Memory B cell (primary cell): ENCODE measurements around the gene VN1R4.
"Not testable (repeated sequence)": the region's sequence is repeated elsewhere in the genome, so short reads cannot be mapped to it uniquely, and the experiment has no call there.

Source experiments
- ATAC-seq: fragments of 150-1000 bp; cut with Tn5 transposase; 2 replicates; pipeline ENCODE4 v1.10.0; 2021; ENCODE audit warnings: low read depth, mild to moderate bottlenecking, moderate library complexity
- DNase-seq, 2 donors: peaks; one replicate each; pipeline ENCODE4 v3.0.0; 2022; ENCODE audit warnings: low spot score in 2 of 2
- H3K27ac Mint-ChIP-seq: one replicate; pipeline ENCODE4 v1.8.0; 2022; ENCODE audit warnings: mild to moderate bottlenecking, moderate library complexity, mixed read lengths
- H3K27me3 Mint-ChIP-seq: one replicate; pipeline ENCODE4 v1.8.0; 2022; ENCODE audit warnings: mixed read lengths
- H3K36me3 Mint-ChIP-seq: one replicate; pipeline ENCODE4 v1.8.0; 2022; ENCODE audit warnings: mild to moderate bottlenecking, mixed read lengths
- H3K4me1 Mint-ChIP-seq: one replicate; pipeline ENCODE4 v1.8.0; 2022; ENCODE audit warnings: mixed read lengths
- H3K4me3 Mint-ChIP-seq: one replicate; pipeline ENCODE4 v1.8.0; 2022; ENCODE audit warnings: mild to moderate bottlenecking, moderate library complexity, mixed read lengths
- H3K9me3 Mint-ChIP-seq: one replicate; pipeline ENCODE4 v1.8.0; 2022; ENCODE audit warnings: mixed read lengths

Gene VN1R4

DNA sequence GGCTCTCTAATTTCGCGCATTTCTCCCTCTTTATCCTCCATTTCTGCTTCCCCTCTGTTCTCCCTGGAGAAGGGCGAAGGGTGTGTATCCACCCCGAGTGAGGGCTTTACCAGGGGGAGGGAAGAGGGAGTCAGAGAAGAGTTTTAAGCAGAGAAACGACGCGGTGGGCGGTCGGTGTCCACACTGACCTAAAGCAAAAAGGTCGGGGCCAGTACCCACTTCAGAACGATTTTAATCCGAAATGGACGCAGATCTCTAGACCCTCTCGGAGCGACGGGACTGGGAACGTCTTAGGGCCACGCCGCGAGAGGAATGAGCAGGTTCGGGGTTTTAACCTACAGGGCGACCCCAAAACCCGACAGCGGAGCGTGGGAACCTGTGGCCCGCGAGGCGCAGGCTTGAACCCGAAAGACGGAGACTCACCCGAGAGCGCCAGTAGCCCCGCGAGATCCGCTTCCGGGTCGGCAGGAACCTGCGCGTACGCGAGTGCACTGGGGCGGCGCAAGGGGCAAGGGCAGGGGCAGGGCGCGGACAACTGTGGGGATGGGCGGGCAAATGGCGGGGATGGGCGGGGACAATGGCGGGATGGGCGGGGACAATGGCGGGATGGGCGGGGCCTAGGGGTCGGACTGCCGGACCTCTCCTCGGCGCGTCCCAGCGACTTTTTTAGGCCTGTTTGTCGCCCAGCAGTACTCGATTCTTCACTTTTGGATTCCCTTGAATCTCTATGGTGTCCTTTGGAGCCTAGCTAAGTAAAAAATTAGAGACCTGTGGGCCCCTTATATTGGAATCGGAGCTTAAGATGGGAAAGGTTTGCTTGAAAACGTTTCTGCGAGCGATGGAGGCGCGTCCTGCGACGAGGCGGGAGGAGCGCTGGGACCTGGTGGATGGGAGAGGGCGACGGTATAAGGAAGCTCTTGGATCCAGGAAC, 12.8 kb downstream of the VN1R4 start, which contains the start of gene ZNF677:
ZNF677 (minus strand) TSS at position 463 of the 931 bp plus-strand sequence. CDS start 3,323 bp downstream, outside the sequence.
- Mint-ChIP-seq H3K27ac (peak within 1 kb of the TSS; percentile 18), H3K4me1 (peaks cover 4% of the 10 kb centered on the region), H3K9me3 (peaks cover 22% of the 10 kb centered on the region), H3K36me3 (peaks cover 27% of the 10 kb centered on the region), H3K4me3 (peak within 1 kb of the TSS; percentile 76), H3K27me3 (peaks cover 6% of the 10 kb centered on the region)
- DNase-seq (peak; percentile 35 to 56), ATAC-seq (peak; percentile 99)

DNA sequence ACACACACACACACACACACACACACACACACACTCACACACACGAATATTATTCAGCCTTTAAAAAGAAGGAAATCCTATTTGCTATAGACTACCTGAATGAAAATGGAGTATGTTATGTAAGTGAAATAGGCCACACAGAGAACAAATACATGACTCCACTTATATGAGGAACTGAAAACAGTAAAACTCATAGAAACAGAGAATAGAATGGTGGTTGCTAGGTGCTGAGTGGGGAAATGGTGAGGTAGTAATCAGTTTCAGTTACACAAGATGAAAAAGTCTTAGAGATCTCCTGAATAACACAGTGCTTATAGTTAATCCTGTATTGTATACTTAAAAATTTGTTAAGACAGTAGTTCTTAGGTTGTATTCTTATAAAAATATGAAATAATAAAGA, 21.0 kb downstream of the VN1R4 start:
- Mint-ChIP-seq H3K4me3 (no peak overlapping the region), H3K36me3 (peaks cover 54% of the 10 kb centered on the region), H3K9me3 (peaks cover 32% of the 10 kb centered on the region), H3K27ac (peak overlapping the region; percentile 39), H3K4me1 (no peaks in the 10 kb centered on the region), H3K27me3 (no peaks in the 10 kb centered on the region)
- peak; percentile 71 for ATAC-seq
- no peak for DNase-seq

DNA sequence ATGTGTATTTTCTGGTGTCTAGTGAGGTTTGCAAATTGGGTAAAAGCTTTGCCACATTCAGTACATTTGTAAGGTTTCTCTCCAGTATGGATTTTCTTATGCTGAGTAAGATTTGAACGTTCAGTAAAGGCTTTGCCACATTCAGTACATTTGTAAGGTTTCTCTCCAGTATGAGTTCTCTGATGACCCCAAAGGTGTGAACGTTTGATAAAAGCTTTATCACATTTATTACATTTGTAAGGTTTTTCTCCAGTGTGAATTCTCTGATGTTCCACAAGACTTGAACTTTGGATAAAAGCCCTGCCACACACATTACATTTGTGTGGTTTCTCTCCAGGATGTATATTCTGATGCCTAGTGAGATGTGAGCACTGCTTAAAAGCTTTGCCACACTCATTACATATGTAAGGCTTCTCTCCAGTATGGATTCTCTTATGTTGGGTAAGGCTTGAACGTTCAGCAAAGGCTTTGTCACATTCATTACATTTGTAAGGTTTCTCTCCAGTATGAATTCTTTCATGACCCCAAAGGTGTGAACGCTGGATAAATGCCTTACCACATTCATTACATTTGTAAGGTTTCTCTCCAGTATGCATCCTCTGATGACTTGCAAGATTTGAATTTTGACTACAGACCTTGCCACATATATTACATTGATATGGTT, 30.3 kb downstream of the VN1R4 start:
- DNase-seq: no peak
- Mint-ChIP-seq H3K27me3 (no peaks in the 10 kb centered on the region), H3K9me3 (peaks cover 46% of the 10 kb centered on the region), H3K4me1 (no peaks in the 10 kb centered on the region), H3K4me3 (no peak overlapping the region), H3K36me3 (peaks cover 40% of the 10 kb centered on the region), H3K27ac (no peak overlapping the region)
- ATAC-seq: no peak

DNA sequence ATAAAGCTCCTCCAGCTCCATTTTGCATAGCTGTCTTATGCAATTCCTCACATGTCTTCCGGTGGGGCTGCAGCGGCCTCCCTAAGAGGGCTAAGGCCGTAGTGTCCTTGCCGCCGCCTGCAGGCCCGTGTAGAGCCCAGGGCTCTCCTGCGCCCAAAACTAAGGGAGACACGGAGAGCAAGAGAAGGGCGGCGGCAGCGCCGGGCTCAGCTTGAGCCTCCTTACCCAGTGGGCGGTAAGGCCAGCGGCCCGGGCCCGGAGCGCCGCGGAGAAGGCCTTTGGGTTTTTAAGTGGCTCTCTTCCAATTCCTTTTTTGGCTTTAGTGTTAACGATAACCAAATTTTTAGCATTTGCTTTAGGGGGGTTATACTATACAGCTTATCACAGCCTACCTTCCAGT, 42.9 kb downstream of the VN1R4 start:
- H3K27ac Mint-ChIP-seq: no peak overlapping the region
- peaks cover 7% of the 10 kb centered on the region for H3K36me3 Mint-ChIP-seq
- no peak for ATAC-seq
- no peak for DNase-seq
- no peak overlapping the region for H3K4me3 Mint-ChIP-seq
- H3K9me3 Mint-ChIP-seq: peaks cover 14% of the 10 kb centered on the region
- no peaks in the 10 kb centered on the region for H3K4me1 Mint-ChIP-seq
- H3K27me3 Mint-ChIP-seq: no peaks in the 10 kb centered on the region

DNA sequence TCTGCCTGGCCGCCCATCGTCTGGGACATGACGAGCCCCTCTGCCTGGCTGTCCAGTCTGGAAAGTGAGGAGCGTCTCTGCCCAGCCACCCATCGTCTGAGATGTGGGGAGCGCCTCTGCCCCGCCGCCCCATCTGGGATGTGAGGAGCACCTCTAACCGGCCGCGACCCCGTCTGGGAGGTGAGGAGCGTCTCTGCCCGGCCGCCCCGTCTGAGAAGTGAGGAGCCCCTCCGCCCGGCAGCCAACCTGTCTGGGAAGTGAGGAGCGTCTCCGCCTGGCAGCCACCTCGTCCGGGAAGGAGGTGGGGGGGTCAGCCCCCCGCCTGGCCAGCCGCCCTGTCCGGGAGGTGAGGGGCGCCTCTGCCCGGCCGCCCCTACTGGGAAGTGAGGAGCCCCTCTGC, 44.8 kb downstream of the VN1R4 start:
- ATAC-seq, H3K27ac Mint-ChIP-seq, H3K27me3 Mint-ChIP-seq, H3K4me1 Mint-ChIP-seq, H3K4me3 Mint-ChIP-seq, DNase-seq, H3K36me3 Mint-ChIP-seq: not testable (repeated sequence)
- H3K9me3 Mint-ChIP-seq: peaks cover 12% of the 10 kb centered on the region
